G401 (cell line): ENCODE data around the gene CETP. TPM values are rescaled to one million over a fixed set of nuclear protein-coding genes. Genes with fewer than 3 reads are reported as not detected.
"Not testable (repeated sequence)": the region's sequence is repeated elsewhere in the genome, so short reads cannot be mapped to it uniquely, and the experiment has no call there.

Source experiments
- DNase-seq: peaks from one replicate; pipeline ENCODE4 v3.0.0-alpha.2; 2015; ENCODE audit warnings: low spot score
- in situ Hi-C: cut with HindIII; loops from 2 replicates; pipeline ENCODE4 v1.10.0; 2016; ENCODE audit warnings: low sequenced_read_pairs, mixed read lengths
- total RNA-seq: library from RNA; depleted of rRNA; stranded (reverse); fragments of >200 nt; shearing (Covaris generic); gene quantifications from 2 replicates; pipeline ENCODE4 v1.2.3, GENCODE V29; 2014

The CETP gene
- total RNA-seq, 1 experiment from 2014 or later: not detected

DNA sequence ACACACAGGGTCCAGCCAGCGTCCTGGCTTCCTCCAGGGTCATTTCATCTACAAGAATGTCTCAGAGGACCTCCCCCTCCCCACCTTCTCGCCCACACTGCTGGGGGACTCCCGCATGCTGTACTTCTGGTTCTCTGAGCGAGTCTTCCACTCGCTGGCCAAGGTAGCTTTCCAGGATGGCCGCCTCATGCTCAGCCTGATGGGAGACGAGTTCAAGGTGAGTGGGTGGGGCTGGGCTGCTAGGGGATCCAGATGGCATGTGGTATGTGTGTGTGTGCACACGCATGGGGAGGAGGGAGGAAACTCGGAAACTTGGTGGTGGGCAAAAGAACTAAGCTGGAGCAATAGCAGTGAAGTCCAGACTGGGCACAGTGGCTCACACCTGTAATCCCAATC is 11.5 kb downstream of the CETP start:
- DNase-seq: no peak
- in situ Hi-C loops: loop anchor here (25.0 kb wide), 2 partner anchors 89 to 111 kb away; partner anchors contain the start of gene SLC12A3

DNA sequence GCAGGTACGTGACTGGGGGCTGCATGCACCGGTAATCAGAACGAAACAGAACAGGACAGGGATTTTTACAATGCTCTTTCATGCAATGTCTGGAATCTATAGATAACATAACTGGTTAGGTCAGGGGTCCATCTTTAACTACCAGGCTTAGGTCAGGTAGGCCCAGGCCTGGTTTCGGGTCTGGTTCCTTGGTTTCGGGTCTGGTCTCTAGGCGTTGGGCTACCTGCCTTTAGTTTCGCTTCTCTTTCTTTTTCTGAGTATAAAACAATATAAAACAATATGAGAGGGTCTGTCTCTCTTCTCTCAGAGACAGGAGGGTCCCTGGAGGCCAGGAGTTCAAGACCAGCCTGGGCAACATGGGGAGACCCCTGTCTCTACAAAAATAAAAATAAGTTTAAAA is 12.1 kb downstream of the CETP start:
- in situ Hi-C loops: loop anchor here (25.0 kb wide), 2 partner anchors 88 to 112 kb away; partner anchors contain the start of gene SLC12A3
- DNase-seq: not testable (repeated sequence)

DNA sequence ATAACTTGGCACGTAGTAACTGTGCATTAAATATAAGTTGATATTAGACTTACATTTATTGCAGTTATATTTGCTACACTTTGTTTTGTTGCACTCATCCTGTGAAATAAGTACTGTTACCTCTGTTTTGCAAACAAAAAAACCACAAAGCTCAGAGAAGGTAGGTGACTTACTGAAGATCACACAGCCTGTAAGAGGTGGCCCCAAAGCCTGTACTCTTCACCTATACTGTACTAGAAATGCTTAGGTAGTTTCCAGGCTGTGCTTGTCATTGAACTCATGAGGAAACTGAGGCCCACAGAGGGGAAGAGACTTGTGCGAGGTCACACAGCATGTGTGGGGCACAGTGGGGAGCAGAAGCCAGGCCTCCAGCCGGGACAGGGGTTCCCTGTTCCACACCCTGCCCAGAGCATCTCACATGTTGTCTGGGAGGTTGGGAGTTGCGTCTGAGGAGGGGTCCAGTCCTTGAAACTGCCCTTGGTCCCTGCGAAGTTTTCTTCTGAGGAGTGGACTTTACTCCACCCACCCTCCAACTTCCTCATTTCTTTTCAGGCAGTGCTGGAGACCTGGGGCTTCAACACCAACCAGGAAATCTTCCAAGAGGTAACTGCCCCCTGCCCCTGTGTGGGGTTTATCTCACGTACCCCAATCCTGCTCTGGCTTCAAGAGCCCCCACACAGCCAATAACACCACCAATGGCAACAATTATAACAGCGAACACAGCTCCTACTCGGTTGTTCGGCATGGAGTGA is 13.0 kb downstream of the CETP start:
- no peak for DNase-seq
- in situ Hi-C loops: loop anchor here (25.0 kb wide), 2 partner anchors 88 to 112 kb away; partner anchors contain the start of gene SLC12A3

DNA sequence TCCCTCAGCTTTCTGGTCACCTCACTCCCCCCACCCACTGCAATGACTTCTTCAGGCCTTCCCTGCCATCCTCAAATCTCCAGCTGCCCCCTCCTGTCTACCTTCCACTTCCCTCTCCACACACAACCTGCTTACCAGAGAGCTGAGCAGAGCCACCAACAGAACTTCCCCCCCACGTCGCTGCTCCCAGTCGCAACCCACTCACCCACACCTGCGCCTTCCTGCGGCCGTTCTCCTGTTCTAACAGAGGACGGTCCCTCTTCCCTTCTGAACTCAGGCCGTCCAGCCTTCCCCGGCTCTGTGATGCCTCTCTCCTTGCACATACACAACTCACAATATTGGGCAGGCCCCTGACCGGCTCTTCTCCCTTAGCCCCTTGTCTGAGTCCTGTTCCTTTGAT is 14.0 kb downstream of the CETP start:
- no peak for DNase-seq
- in situ Hi-C loops: no loop called here

DNA sequence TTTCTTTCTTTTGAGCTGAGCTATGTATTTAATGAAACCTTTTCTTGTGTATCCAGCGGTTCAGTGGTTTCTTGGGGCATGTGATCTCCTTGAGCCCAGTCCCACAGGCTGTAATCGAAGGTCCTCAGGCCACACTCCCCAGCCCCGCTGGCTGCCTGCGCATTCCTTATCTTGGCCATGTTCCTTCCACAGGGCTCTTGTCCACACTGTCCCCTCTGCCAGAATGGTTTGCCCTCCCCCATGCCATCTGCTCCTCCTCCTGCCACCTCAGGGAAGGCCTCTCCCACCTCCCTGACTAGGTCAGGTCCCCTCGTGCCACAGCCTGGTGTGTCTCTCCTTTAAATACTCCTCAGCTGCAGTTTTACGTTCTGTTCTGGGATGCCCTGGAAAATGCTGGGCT is 15.5 kb downstream of the CETP start:
- peak; percentile 67 for DNase-seq
- in situ Hi-C loops: no loop called here

DNA sequence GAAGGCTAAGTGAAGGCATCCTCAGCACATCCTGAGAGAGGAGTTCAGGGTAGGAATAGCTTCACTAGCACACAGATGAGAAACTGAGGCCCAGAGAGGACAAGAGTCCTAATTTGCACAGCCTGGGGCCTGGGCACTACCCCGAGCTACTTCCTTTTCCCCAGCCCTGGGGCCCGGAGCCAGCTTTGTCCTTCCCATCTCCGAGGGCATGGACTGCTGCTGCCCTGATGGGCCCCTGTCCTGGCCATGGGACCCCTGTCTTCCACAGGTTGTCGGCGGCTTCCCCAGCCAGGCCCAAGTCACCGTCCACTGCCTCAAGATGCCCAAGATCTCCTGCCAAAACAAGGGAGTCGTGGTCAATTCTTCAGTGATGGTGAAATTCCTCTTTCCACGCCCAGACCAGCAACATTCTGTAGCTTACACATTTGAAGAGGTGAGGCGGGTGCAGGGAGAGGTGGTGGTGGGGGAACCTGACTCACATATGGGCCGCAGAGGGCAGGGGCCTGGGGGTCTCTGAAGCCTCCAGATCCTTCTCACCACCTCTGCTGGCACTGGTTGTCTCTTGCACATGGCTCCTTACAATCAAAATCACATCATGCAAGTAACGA is 16.2 kb downstream of the CETP start:
- in situ Hi-C loops: no loop called here
- DNase-seq: no peak

DNA sequence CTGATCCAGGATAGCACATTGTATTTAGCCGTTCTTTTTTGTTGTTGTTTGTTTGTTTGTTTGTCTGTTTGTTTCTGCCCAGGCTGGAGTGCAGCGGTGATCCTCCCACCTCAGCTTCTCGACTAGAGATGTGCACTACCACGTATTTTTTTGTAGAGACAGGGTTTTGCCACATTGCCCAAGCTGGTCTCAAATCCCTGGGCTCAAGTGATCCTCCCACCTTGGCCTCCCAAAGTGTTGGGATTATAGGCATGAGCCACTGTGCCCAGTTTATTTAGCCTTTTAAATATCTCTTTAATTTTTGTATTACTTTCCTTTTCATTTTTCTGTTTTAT is 18.4 kb downstream of the CETP start:
- in situ Hi-C loops: no loop called here
- no peak for DNase-seq

DNA sequence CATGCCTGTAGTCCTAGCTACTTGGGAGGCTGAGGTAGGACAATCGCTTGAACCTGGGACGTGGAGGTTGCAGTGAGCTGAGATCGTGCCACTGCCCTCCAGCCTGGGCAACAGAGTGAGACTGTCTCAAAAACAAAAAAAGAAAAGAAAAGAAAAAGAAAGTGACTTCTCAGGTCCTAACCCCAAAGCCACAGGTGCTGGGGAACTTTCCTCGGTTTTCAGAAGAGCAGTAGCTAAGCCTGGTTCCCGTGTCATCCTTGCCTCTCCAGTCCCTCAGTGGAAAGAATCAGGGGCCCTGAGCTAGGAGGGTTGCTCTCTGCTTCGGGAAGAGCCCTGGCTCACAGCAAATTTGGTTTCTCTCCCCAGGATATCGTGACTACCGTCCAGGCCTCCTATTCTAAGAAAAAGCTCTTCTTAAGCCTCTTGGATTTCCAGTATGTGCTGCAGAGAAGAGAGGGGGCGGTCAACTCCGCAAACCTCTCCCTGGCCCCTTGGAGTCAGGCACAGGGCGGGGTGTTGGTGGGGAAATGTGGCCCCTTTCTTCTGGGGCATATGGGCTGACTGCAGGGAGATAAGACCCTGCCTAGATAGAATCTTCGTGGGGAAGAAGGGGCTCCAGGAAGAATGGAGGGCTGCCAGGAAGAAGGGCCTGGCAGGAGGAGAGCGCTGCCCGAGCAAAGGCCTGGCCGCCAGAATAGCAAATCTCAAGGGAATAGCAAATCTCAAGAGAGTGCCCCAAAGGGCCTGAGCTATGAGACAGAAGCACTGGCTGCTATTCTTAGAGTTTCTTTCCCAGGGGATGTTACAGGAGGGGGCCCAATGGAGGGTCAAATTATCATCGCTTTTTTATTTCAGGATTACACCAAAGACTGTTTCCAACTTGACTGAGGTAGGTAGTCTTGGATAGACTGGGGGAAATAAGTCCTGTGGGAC is 19.3 kb downstream of the CETP start:
- in situ Hi-C loops: no loop called here

DNA sequence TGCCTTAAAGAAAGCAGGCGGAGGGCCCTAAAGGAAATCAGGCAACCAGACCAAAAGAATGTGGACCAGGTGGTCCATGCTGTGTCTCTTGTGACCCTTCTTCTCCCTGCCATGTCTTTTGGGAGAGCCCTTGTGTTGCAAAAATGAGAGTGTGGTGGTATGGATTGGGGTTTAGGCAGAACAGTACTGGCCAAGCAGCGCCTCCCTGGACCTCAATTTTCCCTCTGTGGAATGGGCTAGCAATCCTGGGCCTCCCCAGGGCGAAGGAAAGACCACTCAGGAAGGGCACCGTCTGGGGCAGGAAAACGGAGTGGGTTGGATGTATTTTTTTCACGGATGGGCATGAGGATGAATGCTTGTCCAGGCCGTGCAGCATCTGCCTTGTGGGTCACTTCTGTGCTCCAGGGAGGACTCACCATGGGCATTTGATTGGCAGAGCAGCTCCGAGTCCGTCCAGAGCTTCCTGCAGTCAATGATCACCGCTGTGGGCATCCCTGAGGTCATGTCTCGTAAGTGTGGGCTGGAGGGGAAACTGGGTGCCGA is 20.1 kb downstream of the CETP start:
- DNase-seq: no peak
- in situ Hi-C loops: no loop called here

More for the DNA sequence above, 19.3 kb downstream of the CETP start:
- DNase-seq: no peak

DNA sequence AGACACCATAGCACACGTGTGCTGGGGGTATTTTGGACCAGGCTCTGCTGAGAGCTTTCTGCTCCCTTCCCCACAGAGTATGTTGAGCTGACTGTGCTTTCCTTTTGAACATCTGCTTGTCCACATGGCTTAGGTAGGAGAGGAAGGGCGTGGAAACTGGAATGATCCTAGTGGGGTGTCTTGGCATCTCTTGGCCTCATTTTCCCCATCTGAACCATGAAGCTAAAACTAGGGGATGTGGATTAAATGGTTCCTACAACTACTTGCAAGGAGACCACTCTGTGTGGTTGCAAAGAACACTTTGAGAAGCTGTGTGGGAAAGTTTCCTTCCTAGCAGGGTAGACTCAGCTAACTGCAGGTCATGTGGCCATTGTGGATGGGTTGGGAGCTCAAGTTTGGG is 20.9 kb downstream of the CETP start:
- in situ Hi-C loops: no loop called here
- DNase-seq: no peak

DNA sequence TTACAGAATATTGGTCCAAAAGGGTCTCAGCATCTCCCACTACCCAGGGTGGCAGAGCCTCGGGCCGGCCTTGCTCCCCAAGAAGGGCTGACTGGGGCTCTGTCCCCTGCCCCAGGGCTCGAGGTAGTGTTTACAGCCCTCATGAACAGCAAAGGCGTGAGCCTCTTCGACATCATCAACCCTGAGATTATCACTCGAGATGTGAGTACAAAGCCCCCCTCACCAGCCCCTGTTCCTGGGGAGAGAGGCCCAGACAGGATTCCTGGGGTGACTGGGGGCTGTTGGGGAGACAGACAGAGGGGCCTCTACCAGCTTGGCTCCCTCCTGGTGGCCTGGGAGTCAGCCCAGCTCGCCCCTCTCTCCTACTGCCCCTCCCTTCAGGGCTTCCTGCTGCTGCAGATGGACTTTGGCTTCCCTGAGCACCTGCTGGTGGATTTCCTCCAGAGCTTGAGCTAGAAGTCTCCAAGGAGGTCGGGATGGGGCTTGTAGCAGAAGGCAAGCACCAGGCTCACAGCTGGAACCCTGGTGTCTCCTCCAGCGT is 21.5 kb downstream of the CETP start:
- in situ Hi-C loops: no loop called here
- DNase-seq: no peak

DNA sequence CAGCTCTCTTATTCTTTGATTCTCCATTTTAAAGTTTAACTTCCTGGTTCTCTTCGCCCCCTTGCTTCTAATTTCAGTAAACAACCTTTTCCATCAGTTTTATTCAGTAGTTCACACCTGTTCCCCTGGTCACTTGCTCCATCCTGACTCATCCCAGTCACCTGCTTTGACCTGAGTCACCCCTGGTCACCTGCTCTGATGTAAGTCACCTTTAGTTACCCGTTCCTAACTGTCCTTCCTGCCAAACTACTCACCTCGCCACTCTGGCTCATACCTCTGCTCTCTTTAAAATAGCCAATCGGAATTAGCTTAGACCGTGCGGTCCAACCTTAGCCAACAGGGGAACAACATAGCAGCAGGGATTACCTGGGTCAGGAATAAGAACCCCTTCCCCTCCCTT is 22.9 kb downstream of the CETP start:
- no peak for DNase-seq
- in situ Hi-C loops: no loop called here

DNA sequence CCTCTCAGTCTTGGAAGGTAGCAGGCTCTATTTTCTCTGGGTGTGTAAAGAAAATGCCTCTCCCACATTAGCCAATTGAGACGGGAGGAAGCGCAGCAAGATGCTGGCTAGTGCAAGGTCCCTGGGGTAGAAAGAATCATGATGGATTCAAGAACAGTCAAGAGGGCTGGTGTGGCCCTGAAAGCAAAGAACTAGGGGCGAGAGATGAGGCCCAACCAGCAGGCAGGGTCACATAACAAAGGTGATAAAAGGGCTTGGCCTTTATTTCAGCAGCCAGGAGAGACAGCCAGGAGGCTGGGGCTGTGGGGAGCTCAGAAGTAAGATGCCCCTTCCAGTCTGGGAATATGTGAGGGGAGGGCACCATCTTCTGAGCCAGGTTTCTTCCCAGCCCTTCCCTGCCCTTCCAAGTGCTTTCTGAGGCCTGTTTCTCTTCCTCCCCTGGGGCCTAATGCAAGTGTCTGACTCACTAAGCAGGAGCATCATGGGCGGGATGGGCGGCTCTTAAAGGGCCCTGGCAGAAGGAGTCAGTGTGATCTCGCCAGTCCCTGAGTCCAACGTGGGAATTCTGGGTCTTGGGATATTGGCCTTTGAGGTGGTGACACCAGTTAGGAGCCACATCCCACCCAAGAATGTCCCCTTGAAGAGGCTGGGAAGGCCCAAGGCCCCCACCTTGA is 23.7 kb downstream of the CETP start:
- in situ Hi-C loops: no loop called here
- DNase-seq: no peak

DNA sequence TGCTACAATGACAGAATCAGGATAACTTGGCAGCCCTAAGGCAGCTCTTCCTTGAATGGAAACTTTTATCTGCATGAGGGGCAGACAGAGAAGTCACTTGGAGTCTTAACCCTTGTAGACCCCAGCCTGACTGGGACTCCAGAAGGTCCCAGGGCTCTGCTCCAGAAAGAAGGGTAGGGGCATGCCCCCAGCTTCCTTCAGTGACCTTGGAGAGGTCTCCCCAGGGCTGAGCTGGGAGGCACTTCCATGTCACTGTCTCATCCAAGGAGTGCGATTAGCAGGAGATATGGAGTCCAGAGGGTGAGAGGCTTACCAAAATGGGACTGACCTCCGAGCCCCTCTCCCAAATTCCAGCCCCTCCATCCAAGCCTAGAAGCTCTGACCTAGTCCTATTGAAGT is 24.2 kb downstream of the CETP start:
- in situ Hi-C loops: no loop called here
- no peak for DNase-seq

DNA sequence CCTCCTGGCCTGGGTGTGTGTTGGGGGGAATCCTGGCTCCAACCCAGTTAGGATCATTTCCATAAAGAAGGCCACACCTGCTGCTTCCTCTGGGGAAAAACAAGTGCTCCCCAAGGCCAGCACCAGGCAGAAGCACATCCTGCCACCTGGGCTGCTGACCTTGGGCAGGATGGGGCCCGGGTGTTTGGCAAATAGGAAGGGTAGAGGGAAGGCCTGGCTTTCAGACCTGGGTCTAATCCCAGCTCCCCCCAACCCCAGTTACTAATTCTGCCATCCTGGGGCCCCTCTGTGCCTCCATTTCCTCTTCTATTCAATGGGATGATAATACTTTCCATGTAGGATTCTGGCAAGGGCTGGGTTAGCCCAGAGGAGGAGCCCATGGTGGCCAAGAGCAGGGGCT is 24.6 kb downstream of the CETP start:
- in situ Hi-C loops: no loop called here
- no peak for DNase-seq

DNA sequence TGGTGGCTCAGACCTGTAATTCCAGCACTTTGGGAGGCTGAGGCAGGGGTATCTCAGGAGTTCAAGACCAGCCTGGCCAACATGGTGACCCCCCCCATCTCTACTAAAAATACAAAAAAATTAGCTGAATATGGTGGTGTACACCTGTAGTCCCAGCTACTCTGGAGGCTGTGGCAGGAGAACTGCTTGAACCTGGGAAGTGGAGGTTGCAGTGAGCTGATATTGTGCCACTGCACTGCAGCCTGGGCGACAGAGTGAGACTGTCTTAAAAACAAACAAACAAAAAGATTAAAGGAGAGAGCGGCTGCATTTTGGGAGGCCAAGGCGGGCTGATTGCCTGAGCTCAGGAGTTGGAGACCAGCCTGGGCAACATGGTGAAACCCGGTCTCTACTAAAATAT is 25.2 kb downstream of the CETP start:
- in situ Hi-C loops, DNase-seq: not testable (repeated sequence)

DNA sequence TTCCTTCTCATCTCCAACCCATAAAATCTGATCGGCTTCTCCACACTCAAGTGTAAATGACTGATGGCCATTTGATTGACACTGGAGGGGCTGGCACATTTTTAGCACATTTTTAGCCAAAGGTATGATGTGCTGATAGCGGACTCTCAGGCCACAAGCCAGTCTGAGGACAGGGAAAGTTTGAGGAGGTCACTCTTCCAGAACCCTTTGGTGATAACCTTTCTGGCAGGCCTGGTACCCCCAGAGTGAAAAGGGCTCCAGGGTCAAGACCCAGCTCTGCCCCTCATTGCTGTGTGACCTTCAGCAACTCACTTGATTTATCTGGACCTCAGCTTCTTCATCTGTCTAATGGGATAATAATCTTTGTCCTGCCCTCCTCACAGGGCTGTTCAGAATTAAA is 25.9 kb downstream of the CETP start:
- no peak for DNase-seq

DNA sequence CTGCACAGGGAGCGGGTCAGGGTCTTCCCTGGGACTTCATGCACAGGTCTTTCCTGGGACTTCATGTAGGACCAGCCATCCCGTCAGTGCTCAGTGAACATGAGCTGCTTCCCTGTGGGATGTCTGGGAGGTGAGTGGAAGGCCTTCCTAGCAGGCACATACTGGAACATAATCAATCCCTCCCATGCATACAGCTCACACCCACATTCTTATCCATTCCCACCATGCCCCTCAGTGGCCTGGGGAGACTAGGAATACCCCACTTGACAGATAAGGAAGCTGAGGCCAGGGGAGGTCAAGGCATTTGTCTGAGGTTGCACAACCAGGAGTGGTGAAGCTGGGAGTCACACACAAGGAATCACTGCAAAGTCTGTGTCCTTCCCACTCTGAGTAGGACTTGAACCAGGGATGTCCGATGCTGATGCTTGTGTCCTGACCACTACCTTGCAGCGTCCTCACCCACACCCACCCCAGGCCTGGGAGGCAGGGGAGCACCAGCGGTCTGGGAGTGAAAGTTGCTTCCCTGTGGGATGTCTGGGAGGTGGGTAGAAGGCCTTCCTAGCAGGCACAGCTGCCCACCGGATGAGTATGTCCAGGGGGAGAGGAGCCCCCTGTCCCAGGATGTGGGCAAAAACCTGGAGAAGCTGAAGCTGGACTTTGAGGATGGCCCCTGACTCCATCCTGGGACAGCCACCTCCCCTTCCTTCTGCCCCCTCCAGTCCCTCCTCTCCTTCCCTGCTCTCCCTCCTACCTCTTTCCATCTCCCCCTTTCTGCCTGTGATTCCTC is 26.6 kb downstream of the CETP start:
- in situ Hi-C loops: no loop called here
- DNase-seq: no peak

More for the DNA sequence above, 25.9 kb downstream of the CETP start:
- in situ Hi-C loops: no loop called here
